Stimulated activated CD4-positive, alpha-beta T cell treated with anti-CD3 and anti-CD28 coated beads, Interleukin-4, amount 100 ng/mL, for 4 hours (primary cell): ENCODE measurements around the gene MAP3K2.

Experiments used
- DNase-seq, 2 experiments: peaks; one replicate each; pipeline ENCODE4 v3.0.0-alpha.2; 2020

Gene MAP3K2

DNA sequence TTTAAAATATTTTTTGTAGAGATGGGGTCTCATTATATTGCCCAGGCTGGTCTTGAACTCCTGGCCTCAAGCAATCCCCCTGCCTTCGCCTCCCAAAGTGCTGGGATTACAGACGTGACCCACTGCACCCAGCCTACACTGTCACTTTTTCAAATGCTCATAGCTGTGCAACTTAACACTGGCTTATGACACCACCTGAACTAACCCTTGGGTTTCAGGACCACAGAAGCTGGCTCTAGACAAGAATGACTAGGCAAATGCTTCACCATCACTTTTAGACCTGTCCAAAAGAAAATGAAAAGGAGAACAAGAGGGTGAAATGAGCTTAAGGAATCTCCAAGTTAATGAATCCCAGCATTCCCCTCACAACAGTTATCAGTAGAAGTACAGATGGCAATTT is 107.1 kb downstream of the MAP3K2 start:
- no peak for DNase-seq

DNA sequence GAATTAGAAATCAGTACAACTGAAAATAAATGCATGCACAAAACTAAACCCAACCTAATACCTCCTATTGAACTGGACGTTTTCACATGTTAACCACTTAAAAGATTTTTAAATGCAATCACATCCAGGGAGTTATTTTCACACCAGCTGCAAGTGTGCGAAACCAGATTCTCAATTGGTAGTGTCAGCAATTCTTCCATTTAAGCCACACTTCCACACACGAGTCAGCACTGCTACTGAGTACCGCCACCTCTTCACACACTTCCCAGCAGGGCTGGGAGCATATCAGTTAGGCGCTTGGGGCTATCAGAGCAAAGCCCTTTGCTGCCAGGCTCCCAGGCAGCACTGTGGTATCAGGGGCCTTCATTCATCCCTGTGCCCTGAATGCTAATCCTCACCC is 108.0 kb downstream of the MAP3K2 start:
- no peak for DNase-seq

DNA sequence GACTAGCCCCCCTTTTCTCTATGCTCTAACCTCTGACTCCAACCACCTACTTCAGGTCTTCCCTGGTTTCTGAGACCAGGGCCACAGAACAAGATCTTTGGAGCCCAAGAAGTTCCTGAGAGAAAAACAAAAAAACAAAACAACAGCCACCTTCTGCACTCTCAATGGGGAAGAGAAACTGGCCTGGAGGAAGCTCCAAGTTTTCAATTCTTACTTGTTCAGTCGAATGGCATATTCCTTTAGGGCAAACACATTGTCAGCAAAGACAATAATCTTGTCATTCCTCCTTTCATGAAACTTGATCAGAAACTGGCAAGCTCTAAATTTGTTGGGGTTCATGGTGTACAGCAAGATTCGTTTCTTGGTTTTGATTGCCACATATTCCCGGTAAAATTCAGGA is 108.8 kb downstream of the MAP3K2 start:
- DNase-seq: no peak

- DNase-seq: no peak
Measured at GRCh38 chr2:127277028-127277427, 110.7 kb downstream of the MAP3K2 start.

DNA sequence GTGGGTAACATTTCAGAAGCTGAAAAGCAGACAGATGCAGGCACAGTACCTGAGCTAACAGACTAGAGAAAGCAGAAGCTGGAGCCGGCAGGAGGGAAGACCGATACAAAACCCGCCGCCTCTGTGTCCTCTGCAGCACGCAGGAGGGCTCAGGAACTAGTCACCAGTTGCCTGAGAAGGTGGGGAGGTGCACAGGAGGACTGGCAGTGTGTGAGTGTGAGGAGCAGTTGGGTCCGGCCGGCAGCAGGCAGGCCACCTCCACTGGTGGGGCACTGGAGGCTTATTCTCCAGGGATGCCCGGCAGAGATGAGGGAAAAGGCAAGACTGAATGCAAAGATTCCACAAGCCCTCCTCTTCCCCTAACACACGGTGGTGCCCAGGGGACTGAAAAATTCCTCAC is 112.0 kb downstream of the MAP3K2 start:
- no peak for DNase-seq

GRCh38 chr2:127275356-127275755 is 112.4 kb downstream of the MAP3K2 start:
- no peak for DNase-seq

GRCh38 chr2:127270663-127271062 is 117.1 kb downstream of the MAP3K2 start:
- DNase-seq: no peak

- no peak for DNase-seq
Measured at GRCh38 chr2:127261804-127262406, 125.9 kb downstream of the MAP3K2 start.

GRCh38 chr2:127259355-127259754 is 128.4 kb downstream of the MAP3K2 start:
- no peak for DNase-seq

GRCh38 chr2:127256866-127257265 is 130.9 kb downstream of the MAP3K2 start:
- no peak for DNase-seq

DNA sequence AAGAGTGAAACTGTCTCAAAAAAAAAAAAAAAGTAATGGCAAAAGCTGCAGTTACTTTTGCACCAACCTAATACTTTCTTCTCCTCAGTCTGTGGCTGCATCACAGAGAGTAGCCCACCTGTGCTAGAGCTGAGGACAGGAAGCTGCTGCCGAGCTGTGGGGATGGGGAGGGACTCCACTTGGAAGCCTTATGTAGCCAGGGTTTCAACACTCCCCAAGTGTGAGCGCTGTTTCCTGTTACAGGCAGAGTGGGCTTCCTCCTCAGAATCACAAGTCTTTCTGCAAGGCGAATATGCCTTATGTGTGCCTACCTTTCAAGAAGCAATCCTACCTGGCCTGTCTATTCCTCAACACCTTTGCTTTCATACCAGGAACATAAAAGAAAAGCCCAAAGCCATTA is 131.4 kb downstream of the MAP3K2 start:
- DNase-seq: no peak

GRCh38 chr2:127255721-127256120 is 132.1 kb downstream of the MAP3K2 start:
- DNase-seq: no peak

DNA sequence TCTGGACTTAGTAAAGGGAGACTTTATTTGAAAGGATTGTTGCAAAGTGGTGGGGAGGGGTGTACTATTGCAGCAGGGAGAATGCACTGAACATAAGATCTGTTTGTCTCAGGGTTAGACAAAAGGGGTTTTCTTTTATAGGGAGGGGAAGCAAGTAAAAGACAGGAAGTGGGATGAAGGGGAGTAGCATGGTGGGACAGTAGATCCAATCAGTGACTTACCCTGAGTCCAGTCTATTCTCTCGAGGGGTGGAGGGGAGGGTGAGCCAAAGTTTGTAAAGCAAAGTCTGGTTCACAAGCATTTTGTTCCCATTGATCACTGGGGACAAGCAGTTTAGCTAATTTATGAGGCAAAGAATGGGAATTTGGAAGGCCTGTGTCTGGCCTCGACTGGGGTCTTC is 132.6 kb downstream of the MAP3K2 start:
- no peak for DNase-seq

DNA sequence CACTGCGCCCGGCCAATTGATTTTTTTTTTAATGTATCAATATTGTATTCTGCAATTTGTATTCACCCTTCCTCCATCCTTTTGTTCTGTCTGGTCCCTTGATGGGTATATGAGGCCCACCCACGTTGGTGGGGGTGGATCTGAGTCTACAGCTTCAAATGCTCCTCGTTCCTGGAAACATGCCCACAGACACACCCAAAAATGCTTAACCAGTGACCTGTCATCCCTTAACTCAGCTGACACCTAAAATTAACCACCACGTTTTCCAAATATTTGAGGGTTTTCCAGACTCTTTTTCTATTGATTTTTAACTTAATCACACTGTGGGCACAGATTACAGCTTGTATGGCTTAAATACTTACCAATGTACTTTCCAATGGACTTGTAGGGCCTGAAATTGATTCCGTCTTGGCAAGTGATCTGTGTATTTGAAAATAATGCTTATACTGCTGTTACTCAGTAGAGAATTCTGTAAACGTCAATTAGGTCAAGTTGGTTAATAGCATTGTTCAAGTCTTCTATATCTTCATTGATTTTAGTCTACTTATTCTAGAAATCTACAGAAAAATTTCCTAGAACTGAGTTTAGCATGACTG is 133.3 kb downstream of the MAP3K2 start:
- DNase-seq: no peak
